GDM1 (cell line): ENCODE data around the gene MINDY2.
"Not testable (repeated sequence)": the region's sequence is repeated elsewhere in the genome, so short reads cannot be mapped to it uniquely, and the experiment has no call there.

ENCODE experiments used
- DNase-seq: peaks from one replicate; lab custom pipeline; 2025; lab: John Stamatoyannopoulos, UW

MINDY2 gene

DNA sequence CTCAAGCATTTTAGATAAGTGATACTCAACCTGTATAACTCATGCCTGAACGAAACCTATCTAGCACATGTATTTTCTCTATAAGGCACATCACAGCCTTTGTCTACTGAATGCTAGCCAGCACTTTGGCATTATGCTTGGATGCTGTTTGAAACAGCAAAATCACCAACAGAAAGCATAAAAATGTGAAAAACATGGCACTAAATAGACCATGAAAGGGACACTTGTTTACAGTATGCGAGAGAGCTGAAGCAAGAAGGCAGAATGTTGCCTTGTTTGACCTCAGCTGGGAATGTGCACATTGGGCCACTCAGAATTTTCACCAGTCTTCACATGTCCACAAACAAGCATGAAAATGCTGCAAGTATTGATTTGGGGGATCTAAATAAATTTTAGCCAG is 59.5 kb downstream of the MINDY2 start:
- DNase-seq: no peak

DNA sequence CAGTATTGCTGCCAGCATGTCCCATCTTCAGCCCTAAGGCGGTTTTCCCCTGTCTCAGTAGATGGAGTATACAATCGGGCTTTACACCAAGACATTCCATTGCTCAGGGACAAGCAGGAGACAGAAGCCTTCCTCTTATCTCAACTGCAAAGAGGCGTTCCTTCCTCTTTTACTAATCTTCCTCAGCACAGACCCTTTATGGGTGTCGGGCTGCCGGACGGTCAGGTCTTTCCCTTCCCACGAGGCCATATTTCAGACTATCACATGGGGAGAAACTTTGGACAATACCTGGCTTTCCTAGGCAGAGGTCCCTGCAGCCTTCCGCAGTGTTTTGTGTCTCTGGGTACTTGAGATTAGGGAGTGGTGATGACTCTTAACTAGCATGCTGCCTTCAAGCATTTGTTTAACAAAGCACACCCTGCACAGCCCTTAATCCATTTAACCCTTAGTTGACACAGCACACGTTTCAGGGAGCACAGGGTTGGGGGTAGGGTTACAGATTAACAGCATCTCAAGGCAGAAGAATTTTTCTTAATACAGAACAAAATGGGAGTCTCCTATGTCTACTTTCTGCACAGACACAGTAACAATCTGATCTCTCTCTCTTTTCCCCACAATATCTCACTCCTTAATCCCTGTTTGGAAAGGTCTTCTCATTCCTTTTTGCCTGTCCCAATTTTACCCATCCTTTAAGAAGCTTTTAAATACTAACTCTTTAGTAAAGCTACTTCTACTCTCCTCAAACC is 62.8 kb downstream of the MINDY2 start:
- peak; percentile 10 for DNase-seq

DNA sequence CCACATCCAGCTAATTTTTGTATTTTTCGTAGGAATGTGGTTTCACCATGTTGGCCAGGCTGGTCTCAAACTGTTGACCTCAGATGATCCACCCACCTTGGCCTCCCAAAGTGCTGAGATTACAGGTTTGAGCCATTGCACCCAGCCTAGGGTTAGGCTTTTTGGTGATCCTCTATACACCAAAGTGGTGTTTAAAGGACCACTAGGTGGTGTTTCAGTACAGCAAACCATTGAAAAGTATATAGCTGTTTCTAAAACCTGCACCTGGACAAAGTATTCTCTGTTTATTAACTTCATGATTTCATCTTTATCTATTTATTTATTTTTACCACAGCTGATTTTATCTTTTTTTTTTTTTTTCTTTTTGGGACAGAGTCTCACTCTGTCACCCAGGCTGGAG is 68.4 kb downstream of the MINDY2 start:
- DNase-seq: no peak

DNA sequence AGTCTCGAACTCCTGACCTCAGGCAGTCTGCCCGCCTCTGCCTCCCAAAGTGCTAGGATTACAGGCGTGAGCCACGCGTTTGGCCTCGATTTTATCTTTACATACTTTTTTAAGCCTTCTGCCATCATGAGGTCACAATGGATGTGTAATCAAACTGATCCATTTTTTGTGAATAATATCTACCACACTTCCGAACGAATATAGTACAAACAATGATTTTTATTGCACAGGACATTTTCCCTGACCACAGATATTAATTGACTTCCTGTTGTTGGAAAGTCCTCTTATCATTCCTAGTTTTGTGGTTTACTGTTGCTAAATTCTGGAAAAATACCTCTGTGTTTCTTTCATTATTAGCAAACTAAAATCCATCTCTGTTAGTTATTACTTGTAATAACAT is 68.9 kb downstream of the MINDY2 start:
- no peak for DNase-seq

DNA sequence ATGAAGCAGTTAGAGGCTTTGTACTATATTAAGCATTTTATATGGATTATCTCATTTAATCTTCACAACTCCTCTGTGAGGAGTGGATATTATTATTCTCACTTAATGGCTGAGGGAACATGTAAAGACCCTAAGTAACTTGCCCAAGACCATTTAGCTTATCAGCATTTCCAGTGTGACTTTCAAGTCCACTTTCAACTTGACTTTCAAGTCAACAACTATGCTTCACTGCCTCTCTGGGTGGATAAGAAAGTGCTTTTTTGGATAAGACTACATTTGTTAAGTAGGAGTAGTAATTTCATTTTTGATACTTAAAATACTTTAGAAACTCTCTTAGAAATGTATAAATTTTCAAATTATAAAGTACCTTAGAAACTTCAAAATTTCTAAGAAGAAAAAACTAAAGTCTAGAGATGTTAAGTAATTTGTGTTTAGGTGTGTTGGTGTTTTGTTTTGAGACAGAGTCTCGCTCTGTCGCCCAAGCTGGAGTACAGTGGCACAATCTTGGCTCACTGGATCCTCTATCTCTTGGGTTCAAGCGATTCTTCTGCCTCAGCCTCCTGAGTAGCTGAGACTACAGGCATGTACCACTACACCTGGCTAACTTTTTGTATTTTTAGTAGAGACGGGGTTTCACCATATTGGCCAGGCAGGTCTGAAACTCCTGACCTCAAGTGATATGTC is 71.8 kb downstream of the MINDY2 start:
- DNase-seq: no peak

DNA sequence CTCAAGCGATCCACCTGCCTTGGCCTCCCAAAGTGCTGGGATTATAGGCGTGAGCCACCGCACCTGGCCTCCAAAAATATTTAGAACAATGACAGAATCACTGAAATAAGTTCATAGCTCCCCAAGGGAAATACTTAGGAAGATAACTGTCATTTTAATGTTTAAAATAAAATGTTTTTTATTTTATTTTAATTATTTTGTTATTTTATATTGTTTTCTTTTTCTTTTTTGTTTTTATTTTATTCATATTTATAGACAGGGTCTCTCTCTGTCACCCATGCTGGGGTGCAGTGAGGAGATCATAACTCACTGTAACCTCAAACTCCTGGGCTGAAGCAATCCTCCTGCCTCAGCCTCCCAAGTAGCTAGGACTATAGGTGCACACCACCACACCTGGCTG is 80.1 kb downstream of the MINDY2 start:
- DNase-seq: not testable (repeated sequence)

DNA sequence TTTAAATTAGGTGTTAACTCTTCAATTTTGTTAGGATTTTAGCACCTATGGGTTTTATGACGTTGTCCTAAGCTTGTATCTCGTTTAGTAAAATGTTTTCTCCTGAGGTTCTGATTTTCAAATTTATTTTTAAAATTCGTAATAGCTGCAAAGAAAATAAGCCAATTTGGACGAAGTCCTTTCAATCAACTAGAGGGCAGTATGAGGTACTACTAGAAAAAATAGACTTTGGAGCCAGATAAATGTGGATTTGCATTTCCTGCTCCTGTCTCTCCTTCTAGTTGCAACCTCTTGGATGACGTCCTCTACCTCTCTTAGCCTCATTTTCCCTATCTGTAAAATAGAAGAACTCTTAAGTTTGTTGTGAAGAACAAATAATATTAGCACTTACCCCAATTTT is 81.2 kb downstream of the MINDY2 start:
- no peak for DNase-seq

DNA sequence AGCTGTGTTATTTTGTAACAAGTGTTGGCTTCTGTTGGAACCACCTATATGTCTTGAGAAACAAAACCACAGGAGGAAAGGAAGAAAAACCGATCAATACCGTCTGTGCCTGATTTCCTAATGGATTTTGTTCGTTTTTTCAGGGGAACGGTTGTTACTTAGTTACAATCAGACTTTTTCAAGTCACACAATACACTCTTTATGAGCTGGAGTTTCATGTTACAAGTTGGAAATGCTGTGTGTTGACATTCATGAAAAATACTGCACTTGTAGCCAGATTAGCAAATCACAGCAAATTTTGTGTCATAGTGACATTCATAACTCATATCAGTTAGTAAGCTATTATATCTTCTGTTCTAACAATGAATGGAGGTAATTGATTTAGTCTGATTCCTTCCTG is 83.5 kb downstream of the MINDY2 start:
- no peak for DNase-seq

DNA sequence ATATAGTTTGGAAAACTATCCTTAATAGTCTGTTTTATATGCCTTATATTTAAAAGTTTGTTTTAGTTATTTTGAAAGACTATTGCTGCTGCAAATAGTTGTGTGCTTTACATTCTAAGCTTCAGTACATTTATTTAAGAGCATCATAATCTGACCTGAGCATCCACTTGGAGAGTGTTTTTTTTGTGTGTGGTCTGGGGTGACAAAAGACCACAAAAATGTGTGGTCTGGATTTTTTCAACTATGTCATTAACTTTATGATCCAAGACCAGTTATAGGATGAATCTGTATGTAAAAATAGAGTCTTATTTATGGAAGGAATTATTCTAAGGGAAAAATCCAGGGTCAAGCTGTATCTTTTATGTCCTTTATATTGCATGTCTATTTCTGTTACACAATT is 85.0 kb downstream of the MINDY2 start:
- no peak for DNase-seq

DNA sequence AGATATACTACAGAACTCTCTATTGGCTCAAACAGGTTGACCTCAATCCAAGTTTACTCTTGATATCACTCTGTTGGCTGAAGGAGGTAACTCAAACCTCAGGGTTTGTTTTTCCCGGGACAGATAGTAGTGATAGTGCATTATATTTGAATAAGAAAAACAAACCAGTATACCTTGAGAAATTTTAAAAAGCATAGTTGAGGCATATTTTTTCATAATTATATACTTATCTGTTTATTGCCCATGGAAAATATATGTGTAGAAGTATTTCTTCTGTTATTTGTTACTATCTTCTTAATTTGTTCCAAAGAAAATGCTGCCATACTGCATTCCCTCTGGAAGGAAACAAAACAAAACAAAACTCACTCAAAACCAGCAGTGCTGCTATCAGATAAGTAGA is 85.5 kb downstream of the MINDY2 start:
- not testable (repeated sequence) for DNase-seq

DNA sequence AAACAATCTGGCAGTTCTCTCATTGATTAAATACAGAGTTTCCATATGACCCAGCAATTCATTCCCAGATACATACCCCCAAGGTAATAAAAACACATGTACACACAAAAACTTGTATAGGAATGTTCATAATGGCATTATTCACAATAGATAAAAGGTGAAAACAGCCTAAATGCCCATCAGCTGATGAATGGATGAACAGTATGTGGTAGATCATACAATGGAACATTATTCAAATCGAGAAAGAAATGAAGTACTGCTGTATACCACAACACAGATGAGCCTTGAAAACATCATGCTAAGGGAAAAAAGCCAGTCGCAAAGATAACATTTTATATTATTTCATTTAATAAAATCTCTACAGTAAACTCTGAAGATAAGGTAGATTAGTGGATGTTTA is 91.2 kb downstream of the MINDY2 start:
- DNase-seq: no peak

DNA sequence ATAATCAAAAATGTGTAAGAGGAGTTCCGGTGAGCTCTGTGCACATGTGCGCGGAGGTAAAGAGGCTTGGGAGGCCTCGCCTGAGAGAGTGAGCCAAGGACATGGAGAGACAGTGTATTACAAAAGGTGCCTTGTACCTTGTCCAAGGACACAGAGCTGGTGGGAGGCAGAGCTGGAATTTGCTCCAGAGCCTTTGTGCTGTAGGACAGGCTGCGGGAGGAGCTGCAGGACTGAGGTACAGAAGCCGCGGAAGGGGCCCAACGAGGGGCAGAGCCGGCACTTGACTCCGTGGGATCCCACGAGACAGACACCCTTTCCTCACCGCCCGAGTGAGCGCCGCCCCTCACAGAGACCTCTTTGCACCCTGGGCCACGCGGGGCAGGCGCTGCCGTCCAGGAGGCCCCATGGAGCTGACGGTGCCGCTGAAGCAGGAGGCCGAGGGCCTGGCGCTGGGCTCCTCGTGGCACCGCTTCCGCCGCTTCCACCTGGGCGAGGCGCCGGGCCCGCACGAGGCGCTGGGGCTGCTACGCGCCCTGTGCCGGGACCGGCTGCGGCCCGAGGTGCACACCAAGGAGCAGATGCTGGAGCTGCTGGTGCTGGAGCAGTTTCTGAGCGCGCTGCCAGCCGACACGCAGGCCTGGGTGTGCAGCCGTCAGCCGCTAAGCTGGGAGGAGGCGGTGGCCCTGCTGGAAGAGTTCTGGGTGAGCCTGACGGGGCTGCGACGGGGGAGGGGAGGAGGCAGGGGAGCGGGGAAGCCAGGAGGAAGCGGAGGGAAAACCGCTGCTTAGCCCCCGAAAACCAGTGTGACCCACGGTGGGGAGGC is 93.7 kb downstream of the MINDY2 start:
- DNase-seq: no peak

DNA sequence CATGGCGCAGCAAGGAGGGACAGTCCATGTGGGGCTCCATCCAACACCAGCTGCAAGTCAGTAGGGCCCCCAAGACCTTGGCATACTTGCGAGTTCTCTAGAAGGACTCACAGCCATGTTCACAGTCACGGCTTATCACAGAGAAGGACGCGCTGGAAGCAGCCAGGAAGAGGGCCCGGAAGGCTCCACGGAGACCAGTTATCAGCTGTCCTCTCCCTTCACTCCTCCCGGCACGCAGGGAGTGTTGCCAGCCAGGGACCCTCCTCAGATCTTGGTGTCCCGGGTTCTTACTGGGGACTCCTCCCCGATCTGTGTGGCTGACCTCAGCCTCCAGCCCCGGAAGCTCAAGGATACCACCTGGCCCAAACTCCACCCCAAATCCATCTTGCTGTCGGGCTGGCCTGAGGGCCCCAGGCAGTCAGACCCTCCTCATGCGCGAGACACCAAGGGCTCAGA is 94.4 kb downstream of the MINDY2 start:
- no peak for DNase-seq

DNA sequence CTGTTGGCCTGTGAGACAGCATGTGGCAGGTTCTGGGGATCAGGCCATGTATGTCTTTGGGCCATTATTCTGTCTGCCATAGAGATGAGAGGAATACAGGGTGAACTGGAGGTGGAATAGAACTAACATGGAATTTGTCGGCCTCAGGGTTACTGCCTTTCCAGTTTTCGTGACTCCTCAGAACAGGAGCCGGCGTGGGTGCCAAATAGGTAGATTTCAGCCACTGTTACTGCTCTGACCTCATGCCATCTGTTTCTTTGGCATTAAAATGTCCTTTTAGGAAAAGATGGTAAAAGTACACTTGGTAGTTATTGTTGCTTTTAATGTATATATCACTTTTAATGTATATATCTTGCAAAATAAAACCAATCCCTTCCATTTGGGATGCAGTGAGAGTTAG is 96.8 kb downstream of the MINDY2 start:
- DNase-seq: no peak

DNA sequence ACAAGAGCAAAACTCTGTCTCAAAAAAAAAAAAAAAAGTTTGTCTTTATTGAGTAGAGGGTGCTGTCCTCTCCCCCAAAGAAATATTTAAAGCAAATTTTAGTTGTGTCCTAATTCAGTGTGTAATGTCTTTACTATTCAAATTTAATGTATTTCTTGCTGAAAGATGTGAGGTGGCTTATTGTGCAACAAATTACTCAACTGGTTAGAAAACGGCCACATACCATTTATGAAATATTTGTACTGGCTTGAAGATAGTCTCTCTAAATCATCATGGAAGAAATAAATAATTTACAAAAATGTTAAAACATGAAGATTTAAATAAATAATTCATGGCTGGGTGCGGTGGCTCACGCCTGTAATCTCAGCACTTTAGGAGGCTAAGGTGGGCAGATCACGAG is 99.3 kb downstream of the MINDY2 start:
- no peak for DNase-seq

DNA sequence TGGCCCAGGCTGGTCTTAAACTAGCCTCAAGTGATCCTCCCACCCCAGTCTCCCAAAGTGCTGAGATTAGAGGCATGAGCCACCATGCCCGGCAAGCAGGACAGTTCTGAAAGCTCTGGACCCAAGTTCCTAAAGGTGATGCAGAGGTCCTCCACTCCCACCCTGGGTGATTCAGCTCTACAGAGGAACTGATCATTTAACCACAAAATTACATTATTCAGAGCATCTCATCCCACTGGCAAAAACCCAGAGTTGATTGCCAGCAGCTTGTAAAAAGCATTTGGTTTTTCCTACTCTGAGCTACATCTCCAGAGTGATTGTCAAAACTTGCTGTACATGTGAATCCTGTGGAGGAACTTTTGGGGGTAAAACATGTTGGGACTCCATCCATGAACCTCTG is 102.2 kb downstream of the MINDY2 start:
- no peak for DNase-seq

DNA sequence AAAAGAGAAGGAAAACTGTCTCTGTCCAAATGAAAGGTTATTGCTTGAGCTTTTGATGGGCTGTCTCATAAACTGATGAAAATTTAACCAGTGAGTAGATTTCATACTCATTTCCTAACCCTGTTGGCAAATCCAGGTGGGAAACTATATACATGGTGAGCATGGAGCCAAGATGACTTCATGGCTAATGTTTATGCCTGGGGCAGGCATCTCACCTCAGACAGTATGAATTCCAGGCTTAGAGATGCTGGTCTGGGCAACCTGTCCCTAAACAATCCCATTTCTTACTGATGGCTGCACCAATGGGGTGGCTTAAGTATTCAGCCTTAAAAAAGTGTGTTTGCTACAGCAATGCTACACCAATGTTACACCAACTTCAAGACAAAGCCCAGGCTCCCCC is 104.2 kb downstream of the MINDY2 start:
- DNase-seq: no peak

DNA sequence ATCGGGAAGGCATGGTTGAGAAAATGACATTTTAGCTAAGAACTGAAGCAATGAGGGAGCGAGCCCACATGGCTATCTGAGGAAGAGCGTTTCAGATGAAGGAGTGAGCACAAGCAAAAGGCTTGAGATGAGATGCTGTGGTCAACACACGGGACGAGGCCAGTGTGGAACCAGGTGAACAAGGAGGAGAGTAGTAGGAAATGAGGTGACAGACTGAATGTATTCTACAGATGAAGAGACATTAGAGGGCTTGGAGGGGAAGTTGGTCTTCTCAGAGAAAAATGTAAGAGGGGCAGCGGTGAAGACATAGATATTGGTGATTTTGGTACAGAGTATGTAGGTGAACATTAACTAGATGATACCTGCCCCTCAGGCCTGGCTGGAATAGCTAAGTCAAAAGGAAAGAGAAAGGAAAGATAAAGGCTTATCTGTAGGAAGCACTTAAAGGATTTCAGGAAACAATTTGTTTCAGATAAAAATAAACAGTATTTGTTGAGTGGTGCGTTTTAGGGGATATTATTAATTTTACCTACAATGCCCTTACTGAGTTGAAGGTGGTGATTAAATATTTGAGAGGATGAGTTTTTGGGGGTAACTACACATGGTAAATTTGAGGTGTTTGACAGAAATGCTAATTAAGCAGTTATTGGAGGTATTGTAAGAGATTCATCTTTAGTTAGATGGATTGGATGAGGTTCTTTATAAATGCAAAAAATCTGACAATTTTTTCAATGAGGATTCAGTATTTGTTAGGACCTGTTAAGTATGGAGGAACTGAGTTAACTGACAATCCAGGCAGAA is 105.4 kb downstream of the MINDY2 start:
- DNase-seq: no peak

DNA sequence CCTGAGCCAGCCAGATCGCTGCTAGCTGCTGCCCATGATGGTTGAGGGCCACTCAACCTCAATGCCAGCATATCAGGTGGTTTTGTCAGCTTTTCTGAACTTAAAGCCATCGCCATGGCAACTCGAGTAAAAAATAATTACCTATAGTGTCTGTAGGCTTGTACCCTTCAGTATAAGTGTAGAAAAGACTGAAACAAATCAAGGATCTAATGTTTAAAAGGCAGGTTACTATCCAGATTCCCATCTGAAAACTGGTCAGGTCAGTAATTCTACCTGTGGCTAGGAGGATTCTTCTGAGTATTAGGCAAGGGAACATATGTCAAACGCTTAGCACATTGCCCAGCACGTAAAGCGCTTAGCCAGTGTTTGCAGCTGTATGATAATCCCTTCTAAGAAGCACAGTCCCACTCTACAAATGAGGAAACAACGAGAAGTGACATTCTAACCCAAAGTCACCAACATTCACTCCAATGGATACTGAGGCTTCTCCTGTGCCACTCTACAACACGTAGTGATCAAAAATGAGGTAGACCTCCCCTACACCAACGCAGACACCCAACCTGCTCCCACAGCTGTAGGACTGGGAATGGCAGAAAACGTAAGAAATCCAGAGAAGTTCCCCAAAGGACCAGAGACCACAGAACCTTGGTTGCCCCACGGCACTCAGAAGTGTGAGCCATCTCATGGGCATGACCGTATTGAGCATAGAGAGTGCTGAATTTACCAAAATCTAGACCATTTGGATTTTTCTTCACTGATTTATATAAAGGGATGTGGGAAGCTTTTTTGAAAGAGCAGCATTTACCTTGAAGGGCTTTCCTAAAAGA is 107.1 kb downstream of the MINDY2 start:
- DNase-seq: no peak

DNA sequence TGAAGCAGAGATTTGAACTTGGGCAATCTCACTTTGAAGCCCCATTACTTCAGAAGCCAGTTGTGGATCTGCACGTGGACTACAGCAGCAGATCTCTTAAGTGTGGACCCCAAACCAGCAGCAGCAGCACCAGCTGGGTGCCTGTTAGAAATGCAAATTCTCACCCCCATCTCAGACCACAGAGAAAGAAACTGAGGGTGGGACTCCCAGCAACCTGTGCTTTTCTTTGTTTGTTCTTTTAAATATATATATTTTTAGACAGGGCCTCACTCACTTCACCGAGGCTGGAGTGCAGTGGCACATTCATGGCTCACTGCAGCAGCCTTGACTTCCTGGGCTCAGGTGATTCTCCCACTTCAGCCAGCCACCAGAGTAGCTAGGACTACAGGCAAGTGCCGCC is 109.2 kb downstream of the MINDY2 start:
- no peak for DNase-seq

DNA sequence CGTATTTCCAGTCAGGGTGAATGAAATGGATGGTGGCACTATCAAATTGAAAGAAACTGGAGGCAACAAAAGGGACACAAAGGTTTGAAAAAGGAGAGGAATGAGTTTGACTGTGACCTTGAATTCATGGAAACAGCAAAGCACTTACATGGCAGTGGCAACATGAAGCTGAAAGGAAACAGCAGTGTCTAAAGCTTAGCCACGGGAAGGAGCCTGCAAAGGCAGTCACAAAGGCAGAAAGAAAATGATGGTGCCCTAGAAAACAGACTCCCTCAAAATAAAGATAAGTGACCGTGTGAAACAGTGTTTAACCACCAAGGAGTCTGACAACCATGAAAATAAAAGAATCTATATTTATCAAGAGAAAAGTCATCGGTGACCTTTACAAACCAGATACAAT is 111.1 kb downstream of the MINDY2 start:
- no peak for DNase-seq
